Activated CD4-positive, alpha-beta T cell treated with anti-CD3 and anti-CD28 coated beads for 1 hour (primary cell): Measurements from ENCODE around the gene MMP20.

ENCODE experiments used
- DNase-seq: peaks from one replicate; pipeline ENCODE4 v3.0.0-alpha.2; 2020

MMP20 gene

GRCh38 chr11:102552447-102553194 lies 72.5 kb downstream of the MMP20 start:
- DNase-seq = no peak

GRCh38 chr11:102552020-102552419 lies 73.1 kb downstream of the MMP20 start:
- no peak for DNase-seq

GRCh38 chr11:102551169-102551781 lies 73.9 kb downstream of the MMP20 start:
- DNase-seq = no peak

- no peak for DNase-seq
Measured at GRCh38 chr11:102546923-102547471, 78.1 kb downstream of the MMP20 start.

- no peak for DNase-seq
Measured at GRCh38 chr11:102546427-102546826, 78.7 kb downstream of the MMP20 start.

GRCh38 chr11:102545701-102546100 lies 79.4 kb downstream of the MMP20 start:
- DNase-seq = no peak

GRCh38 chr11:102544594-102544993 lies 80.5 kb downstream of the MMP20 start:
- DNase-seq = no peak

- DNase-seq = no peak
Measured at GRCh38 chr11:102539567-102539966, 85.6 kb downstream of the MMP20 start.

GRCh38 chr11:102538932-102539331 lies 86.2 kb downstream of the MMP20 start:
- DNase-seq = no peak

GRCh38 chr11:102534261-102534872 lies 90.8 kb downstream of the MMP20 start:
- no peak for DNase-seq

GRCh38 chr11:102530558-102530957 lies 94.6 kb downstream of the MMP20 start, which contains the start of gene MMP7:
Gene MMP7, minus strand, starts transcription at chr11:102530747. Its CDS starts 47 bp downstream, at chr11:102530700.
- no peak for DNase-seq

GRCh38 chr11:102528618-102529017 lies 96.5 kb downstream of the MMP20 start:
- no peak for DNase-seq

GRCh38 chr11:102527684-102528083 lies 97.4 kb downstream of the MMP20 start:
- no peak for DNase-seq

GRCh38 chr11:102527041-102527440 lies 98.1 kb downstream of the MMP20 start:
- DNase-seq = no peak
